ENCODE data around the gene ZNF705A. TPM values are rescaled to one million over a fixed set of nuclear protein-coding genes. Genes with fewer than 3 reads are reported as not detected.
"Not testable (repeated sequence)": the region's sequence is repeated elsewhere in the genome, so short reads cannot be mapped to it uniquely, and the experiment has no call there.

The ZNF705A gene
- total and polyA plus RNA-seq, 10 of the 15 experiments (the other 5 are each of a cell fraction or from before 2014, with no cell fraction given) = 0.04 TPM; not detected in 9

DNA sequence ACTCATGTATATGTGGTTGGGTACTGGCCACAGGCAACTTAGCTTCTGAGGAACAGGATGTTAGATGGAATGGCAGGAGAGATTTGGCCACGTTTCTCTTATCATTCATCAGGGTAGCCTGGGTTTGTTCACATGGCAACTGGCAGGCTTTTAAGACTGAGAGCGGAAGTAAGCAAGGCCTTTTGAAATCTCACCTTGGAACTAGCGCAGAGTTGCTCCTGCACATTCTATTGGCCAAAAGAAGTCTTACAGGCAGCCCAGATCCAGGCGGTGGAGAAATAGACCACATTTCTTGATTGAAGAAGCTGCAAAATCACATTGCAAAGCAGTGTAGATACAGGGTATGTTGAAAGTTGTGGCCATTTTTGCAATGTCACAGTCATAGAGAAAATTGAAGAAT lies 29.7 kb upstream of the ZNF705A start:
- DNase-seq (ENCODE audit: low read depth, low spot score) (no peak), ATAC-seq (no peak), FAIRE-seq (no peak)
- no peaks in the 10 kb centered on the region for H3K9me3 ChIP-seq (replicated peaks; ENCODE audit: control insufficient read depth, insufficient read depth, low read length)
- H3K27ac ChIP-seq (ENCODE audit: control insufficient read depth, insufficient read depth) = no peak overlapping the region
- intact Hi-C loops (cut with micrococcal nuclease; ENCODE audit: unreplicated experiment) = no loop called here
- H3K9ac ChIP-seq (ENCODE audit: control insufficient read depth, insufficient read depth, low read length) = no peak overlapping the region
- H3K27me3 ChIP-seq (replicated peaks in 1 of 2; ENCODE audit: control insufficient read depth in 2 of 2, insufficient read depth in 2 of 2, low read length in 1 of 2) = no peaks in the 10 kb centered on the region
- 73% methylated on average over 4 of the region's 4 CpGs for WGBS (ENCODE audit: insufficient coverage, insufficient replicate concordance, low lambda C conversion rate, missing lambda C conversion rate)
- ChIA-PET POLR2A (no interaction called here), CTCF (interaction anchor here (1.0 to 1.1 kb wide), 2 partner anchors 9 to 13 kb away, joined by 3 read pairs; no protein-coding TSS in a partner anchor), SMC1A (ENCODE audit: uncharacterized antibody, unreplicated experiment) (no interaction called here), RAD21 (ENCODE audit: unreplicated experiment) (no interaction called here)
- no TSS peak for BruUV-seq (replicated peaks)
- in situ Hi-C loops (cut with MboI) = no loop called here
- TF ChIP-seq ATF7 (IDR thresholded peaks at IDR 0.05; ENCODE audit: low read depth) = no peak
- no peaks in the 10 kb centered on the region for H3K79me2 ChIP-seq (ENCODE audit: control insufficient read depth, insufficient read depth, low read length)
- no peaks in the 10 kb centered on the region for H3K36me3 ChIP-seq (ENCODE audit: control insufficient read depth in 2 of 2, insufficient read depth in 2 of 2, low read length in 1 of 2)
- no peaks in the 10 kb centered on the region for H4K20me1 ChIP-seq (ENCODE audit: control insufficient read depth, insufficient read depth)
- peaks cover 6% of the 10 kb centered on the region; the same call in 1 of the 2 replicates for H3K4me1 ChIP-seq (ENCODE audit: control insufficient read depth, insufficient read depth, low read length)
- H2AFZ ChIP-seq (ENCODE audit: control insufficient read depth, low read depth, low read length) = no peak overlapping the region
- H3K4me3 ChIP-seq = no peak overlapping the region
- no peak overlapping the region for H3K4me2 ChIP-seq (ENCODE audit: control insufficient read depth, insufficient read depth)

DNA sequence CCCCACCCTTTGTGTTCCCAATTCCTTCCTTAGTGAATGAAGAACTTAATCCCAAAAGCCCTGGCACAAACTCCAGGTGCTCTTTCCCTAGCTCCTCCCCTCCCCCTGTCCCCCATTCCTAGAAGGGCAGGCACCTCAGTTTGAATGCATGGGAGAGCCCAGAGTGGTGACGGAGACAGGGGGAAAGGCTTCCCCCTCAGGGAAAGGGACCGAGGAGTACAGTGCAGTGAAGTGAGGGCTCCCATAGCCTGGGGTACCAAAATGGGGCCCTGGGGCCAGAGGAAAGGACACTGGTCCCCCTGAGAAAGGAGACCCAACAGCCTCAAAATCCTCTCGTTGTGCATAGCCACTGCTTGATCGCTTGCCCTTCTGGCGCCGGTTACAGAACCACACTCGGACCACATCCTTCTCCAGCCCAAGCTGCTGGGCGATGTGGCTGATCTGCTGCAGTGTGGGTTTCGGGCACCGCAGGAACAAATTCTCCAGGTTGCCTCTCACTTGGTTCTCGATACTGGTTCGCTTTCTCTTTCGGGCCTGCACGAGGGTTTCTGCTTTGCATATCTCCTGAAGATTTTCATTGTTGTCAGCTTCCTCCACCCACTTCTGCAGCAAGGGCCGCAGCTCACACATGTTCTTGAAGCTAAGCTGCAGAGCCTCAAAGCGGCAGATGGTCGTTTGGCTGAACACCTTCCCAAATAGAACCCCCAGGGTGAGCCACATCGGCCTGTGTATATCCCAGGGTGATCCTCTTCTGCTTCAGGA lies 23.0 kb upstream of the ZNF705A start:
- POLR2A ChIA-PET; BruUV-seq (replicated peaks): not testable (repeated sequence)

DNA sequence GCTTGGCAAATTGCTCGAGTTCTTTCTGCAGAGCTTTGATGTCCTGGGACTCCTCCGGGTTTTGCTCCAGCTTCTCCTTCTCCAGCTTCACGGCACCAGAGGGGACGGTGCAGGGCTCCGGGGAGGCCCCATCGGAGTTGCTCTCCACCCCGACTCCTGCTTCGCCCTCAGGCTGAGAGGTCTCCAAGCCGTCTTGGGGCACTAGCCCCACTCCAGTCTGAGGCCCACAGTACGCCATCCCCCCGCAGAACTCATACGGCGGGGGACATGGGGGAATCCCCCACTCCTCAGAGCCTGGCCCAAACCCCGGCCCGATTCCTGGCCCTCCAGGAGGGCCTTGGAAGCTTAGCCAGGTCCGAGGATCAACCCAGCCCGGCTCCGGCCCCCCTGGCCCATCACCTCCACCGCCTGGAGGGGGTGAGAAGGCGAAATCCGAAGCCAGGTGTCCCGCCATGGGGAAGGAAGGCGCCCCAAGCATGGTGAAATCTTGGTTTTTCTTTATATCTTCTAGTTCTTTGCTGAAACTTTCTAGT lies 22.4 kb upstream of the ZNF705A start:
- RAD21 ChIA-PET (ENCODE audit: unreplicated experiment); H4K20me1 ChIP-seq (ENCODE audit: control insufficient read depth, insufficient read depth); H3K9me3 ChIP-seq (replicated peaks; ENCODE audit: control insufficient read depth, insufficient read depth, low read length); CTCF ChIA-PET; H3K4me2 ChIP-seq (ENCODE audit: control insufficient read depth, insufficient read depth); H3K36me3 ChIP-seq (ENCODE audit: control insufficient read depth in 2 of 2, insufficient read depth in 2 of 2, low read length in 1 of 2); H3K27ac ChIP-seq (ENCODE audit: control insufficient read depth, insufficient read depth); FAIRE-seq; H3K27me3 ChIP-seq (replicated peaks in 1 of 2; ENCODE audit: control insufficient read depth in 2 of 2, insufficient read depth in 2 of 2, low read length in 1 of 2); intact Hi-C loops (cut with micrococcal nuclease; ENCODE audit: unreplicated experiment); H2AFZ ChIP-seq (ENCODE audit: control insufficient read depth, low read depth, low read length); ATAC-seq; SMC1A ChIA-PET (ENCODE audit: uncharacterized antibody, unreplicated experiment); H3K4me1 ChIP-seq (ENCODE audit: control insufficient read depth, insufficient read depth, low read length); POLR2A ChIA-PET; in situ Hi-C loops (cut with MboI); DNase-seq (ENCODE audit: low read depth, low spot score); H3K4me3 ChIP-seq; BruUV-seq (replicated peaks); H3K79me2 ChIP-seq (ENCODE audit: control insufficient read depth, insufficient read depth, low read length); H3K9ac ChIP-seq (ENCODE audit: control insufficient read depth, insufficient read depth, low read length): not testable (repeated sequence)
- WGBS (ENCODE audit: insufficient coverage, insufficient replicate concordance, low lambda C conversion rate, missing lambda C conversion rate) = 88% methylated on average over 23 of the region's 23 CpGs

More for the DNA sequence above, 23.0 kb upstream of the ZNF705A start:
- in situ Hi-C loops (cut with MboI); H3K27ac ChIP-seq (ENCODE audit: control insufficient read depth, insufficient read depth); FAIRE-seq; H3K4me1 ChIP-seq (ENCODE audit: control insufficient read depth, insufficient read depth, low read length); DNase-seq (ENCODE audit: low read depth, low spot score); H3K9ac ChIP-seq (ENCODE audit: control insufficient read depth, insufficient read depth, low read length); RAD21 ChIA-PET (ENCODE audit: unreplicated experiment); ATAC-seq; H3K4me2 ChIP-seq (ENCODE audit: control insufficient read depth, insufficient read depth); H3K9me3 ChIP-seq (replicated peaks; ENCODE audit: control insufficient read depth, insufficient read depth, low read length); H3K36me3 ChIP-seq (ENCODE audit: control insufficient read depth in 2 of 2, insufficient read depth in 2 of 2, low read length in 1 of 2); SMC1A ChIA-PET (ENCODE audit: uncharacterized antibody, unreplicated experiment); H3K79me2 ChIP-seq (ENCODE audit: control insufficient read depth, insufficient read depth, low read length); intact Hi-C loops (cut with micrococcal nuclease; ENCODE audit: unreplicated experiment); H2AFZ ChIP-seq (ENCODE audit: control insufficient read depth, low read depth, low read length); H4K20me1 ChIP-seq (ENCODE audit: control insufficient read depth, insufficient read depth); H3K4me3 ChIP-seq; CTCF ChIA-PET; H3K27me3 ChIP-seq (replicated peaks in 1 of 2; ENCODE audit: control insufficient read depth in 2 of 2, insufficient read depth in 2 of 2, low read length in 1 of 2): not testable (repeated sequence)
- 83% methylated on average over 12 of the region's 18 CpGs for WGBS (ENCODE audit: insufficient coverage, insufficient replicate concordance, low lambda C conversion rate, missing lambda C conversion rate)

- ATAC-seq; H4K20me1 ChIP-seq (ENCODE audit: control insufficient read depth, insufficient read depth); CTCF ChIA-PET; H2AFZ ChIP-seq (ENCODE audit: control insufficient read depth, low read depth, low read length); H3K27me3 ChIP-seq (replicated peaks in 1 of 2; ENCODE audit: control insufficient read depth in 2 of 2, insufficient read depth in 2 of 2, low read length in 1 of 2); SMC1A ChIA-PET (ENCODE audit: uncharacterized antibody, unreplicated experiment); H3K27ac ChIP-seq (ENCODE audit: control insufficient read depth, insufficient read depth); POLR2A ChIA-PET; in situ Hi-C loops (cut with MboI); intact Hi-C loops (cut with micrococcal nuclease; ENCODE audit: unreplicated experiment); H3K4me2 ChIP-seq (ENCODE audit: control insufficient read depth, insufficient read depth); H3K4me1 ChIP-seq (ENCODE audit: control insufficient read depth, insufficient read depth, low read length); RAD21 ChIA-PET (ENCODE audit: unreplicated experiment); H3K9me3 ChIP-seq (replicated peaks; ENCODE audit: control insufficient read depth, insufficient read depth, low read length); FAIRE-seq; DNase-seq (ENCODE audit: low read depth, low spot score); H3K79me2 ChIP-seq (ENCODE audit: control insufficient read depth, insufficient read depth, low read length); H3K36me3 ChIP-seq (ENCODE audit: control insufficient read depth in 2 of 2, insufficient read depth in 2 of 2, low read length in 1 of 2); H3K4me3 ChIP-seq; H3K9ac ChIP-seq (ENCODE audit: control insufficient read depth, insufficient read depth, low read length); BruUV-seq (replicated peaks): not testable (repeated sequence)
- 67% methylated on average over 8 of the region's 8 CpGs for WGBS (ENCODE audit: insufficient coverage, insufficient replicate concordance, low lambda C conversion rate, missing lambda C conversion rate)
These were observed 15.2 kb upstream of the ZNF705A start for GRCh38 chr12:8141647-8142046.

All from GM12878 (cell line).